Spleen (tissue), 7 donors: ENCODE measurements around the gene NOP9.

Experiments
- POLR2AphosphoS5 ChIP-seq, 3 donors: sonication (generic); formaldehyde crosslinking; IDR thresholded peaks; one replicate each; pipeline ENCODE4 v1.5.1; 2017; ENCODE audit warnings: antibody characterized with exemption in 3 of 3
- TF ChIP-seq, protein P1 (sequence below), 11 experiments: fragments of 200-600 bp in 7 of 11; fragments of 450-650 bp in 4 of 11; sonication (generic) in 4 of 11; IDR thresholded peaks in 8 of 11; conservative IDR thresholded peaks in 3 of 11; 1 replicate in 7 of 11; 2 replicates in 4 of 11; pipeline versions ENCODE4 v1.4.0 to v1.8.0; 2016 to 2021; ENCODE audit warnings: antibody characterized with exemption in 11 of 11, inconsistent platforms in 4 of 11, mild to moderate bottlenecking in 1 of 11
- donor health status: DM: no; HTN: no; CAD: no; lungs with moderate emphysema.
- donor health status: DM: no; HTN: no; CAD: no.
- donor health status: DM: no; HTN: no; CAD: no.

DNA sequence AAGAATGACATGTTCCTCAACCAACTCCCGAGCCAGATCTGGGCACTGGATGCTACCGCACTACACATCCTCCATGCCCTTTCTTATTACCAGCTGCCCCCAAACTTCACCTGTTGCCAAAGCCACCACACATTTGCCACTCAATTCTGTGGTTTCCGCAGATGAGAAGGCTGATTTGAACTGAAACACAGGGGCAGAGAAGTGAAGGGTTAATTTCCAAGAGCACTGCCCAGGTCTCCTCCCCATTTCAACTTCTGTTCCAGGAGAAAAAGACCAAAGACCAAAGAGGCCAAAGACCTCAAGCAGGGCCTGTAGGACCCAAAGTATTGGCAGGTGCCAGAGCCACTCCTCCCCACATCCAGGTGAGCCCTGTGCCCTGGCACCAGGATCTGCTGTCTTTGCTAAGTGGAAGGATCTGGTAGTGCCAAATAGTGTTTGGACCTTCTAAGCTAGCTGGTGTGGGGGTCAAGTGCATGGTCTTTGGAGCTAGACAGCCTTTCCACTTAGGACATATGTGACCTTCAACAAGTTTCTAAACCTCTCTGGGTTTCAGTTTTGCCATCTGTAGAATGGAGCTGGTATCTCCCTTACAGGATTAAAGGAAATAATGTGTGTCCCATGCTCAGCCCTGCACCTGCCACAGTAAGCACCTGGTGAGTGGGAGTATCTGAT lies 8.1 kb upstream of the NOP9 start:
- TF ChIP-seq, protein P1, sequence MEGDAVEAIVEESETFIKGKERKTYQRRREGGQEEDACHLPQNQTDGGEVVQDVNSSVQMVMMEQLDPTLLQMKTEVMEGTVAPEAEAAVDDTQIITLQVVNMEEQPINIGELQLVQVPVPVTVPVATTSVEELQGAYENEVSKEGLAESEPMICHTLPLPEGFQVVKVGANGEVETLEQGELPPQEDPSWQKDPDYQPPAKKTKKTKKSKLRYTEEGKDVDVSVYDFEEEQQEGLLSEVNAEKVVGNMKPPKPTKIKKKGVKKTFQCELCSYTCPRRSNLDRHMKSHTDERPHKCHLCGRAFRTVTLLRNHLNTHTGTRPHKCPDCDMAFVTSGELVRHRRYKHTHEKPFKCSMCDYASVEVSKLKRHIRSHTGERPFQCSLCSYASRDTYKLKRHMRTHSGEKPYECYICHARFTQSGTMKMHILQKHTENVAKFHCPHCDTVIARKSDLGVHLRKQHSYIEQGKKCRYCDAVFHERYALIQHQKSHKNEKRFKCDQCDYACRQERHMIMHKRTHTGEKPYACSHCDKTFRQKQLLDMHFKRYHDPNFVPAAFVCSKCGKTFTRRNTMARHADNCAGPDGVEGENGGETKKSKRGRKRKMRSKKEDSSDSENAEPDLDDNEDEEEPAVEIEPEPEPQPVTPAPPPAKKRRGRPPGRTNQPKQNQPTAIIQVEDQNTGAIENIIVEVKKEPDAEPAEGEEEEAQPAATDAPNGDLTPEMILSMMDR (IDR thresholded peaks at IDR 0.05 in 8 of 11, conservative IDR thresholded peaks at IDR 0.05 in 3 of 11), result no peak
- TF ChIP-seq POLR2AphosphoS5 (IDR thresholded peaks at IDR 0.05), result no peak
